ENCODE data around the gene NONO.
"Not testable (repeated sequence)": the region's sequence is repeated elsewhere in the genome, so short reads cannot be mapped to it uniquely, and the experiment has no call there.

Gene NONO

DNA sequence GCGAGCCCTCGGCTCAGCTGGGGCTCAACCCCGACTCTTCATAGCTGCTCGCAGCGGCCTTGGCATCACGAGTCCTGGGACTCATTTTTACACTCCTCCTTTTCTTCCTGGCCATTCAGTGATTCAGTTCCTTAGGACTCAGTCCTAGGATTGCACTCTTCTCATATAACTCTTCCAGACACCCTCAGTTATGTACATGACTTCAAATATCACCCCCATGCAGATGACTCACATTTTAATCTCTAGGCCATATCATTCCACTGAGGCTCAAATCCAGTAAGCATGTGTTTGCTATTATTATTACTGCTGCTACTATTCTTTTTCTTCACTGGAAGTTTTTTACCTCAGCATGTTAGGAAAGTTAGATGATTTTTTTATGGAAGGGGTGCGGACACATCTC lies 32.5 kb downstream of the NONO start:
- Histone ChIP-seq H3K27ac (ENCODE audit: low read depth, low read length) (no peak overlapping the region), H3K4me2 (ENCODE audit: low read length) (no peak overlapping the region), H4K20me1 (ENCODE audit: control insufficient read depth, insufficient read depth, low read depth, low read length) (no peaks in the 10 kb centered on the region), H3K9me3 (ENCODE audit: control insufficient read depth, insufficient read depth, low read length) (no peaks in the 10 kb centered on the region), H3K79me2 (ENCODE audit: control insufficient read depth, low read length) (no peaks in the 10 kb centered on the region), H3K4me3 (ENCODE audit: low read length) (no peak overlapping the region), H3K27me3 (ENCODE audit: control insufficient read depth, low read length) (no peaks in the 10 kb centered on the region), H3K4me1 (ENCODE audit: control insufficient read depth, low read length) (no peaks in the 10 kb centered on the region), H3K36me3 (ENCODE audit: control insufficient read depth, low read length) (no peaks in the 10 kb centered on the region), H3K9me2 (replicated peaks; ENCODE audit: control insufficient read depth, low read length) (no peaks in the 10 kb centered on the region), H3F3A (ENCODE audit: control insufficient read depth, insufficient read depth) (no peaks in the 10 kb centered on the region)
- TF ChIP-seq, protein P1, sequence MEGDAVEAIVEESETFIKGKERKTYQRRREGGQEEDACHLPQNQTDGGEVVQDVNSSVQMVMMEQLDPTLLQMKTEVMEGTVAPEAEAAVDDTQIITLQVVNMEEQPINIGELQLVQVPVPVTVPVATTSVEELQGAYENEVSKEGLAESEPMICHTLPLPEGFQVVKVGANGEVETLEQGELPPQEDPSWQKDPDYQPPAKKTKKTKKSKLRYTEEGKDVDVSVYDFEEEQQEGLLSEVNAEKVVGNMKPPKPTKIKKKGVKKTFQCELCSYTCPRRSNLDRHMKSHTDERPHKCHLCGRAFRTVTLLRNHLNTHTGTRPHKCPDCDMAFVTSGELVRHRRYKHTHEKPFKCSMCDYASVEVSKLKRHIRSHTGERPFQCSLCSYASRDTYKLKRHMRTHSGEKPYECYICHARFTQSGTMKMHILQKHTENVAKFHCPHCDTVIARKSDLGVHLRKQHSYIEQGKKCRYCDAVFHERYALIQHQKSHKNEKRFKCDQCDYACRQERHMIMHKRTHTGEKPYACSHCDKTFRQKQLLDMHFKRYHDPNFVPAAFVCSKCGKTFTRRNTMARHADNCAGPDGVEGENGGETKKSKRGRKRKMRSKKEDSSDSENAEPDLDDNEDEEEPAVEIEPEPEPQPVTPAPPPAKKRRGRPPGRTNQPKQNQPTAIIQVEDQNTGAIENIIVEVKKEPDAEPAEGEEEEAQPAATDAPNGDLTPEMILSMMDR (IDR thresholded peaks at IDR 0.05; ENCODE audit: low read depth, low read length, poor library complexity, severe bottlenecking) = no peak
- no peak for TF ChIP-seq EZH2phosphoT487 (IDR thresholded peaks at IDR 0.05; ENCODE audit: borderline replicate concordance, low read length)

DNA sequence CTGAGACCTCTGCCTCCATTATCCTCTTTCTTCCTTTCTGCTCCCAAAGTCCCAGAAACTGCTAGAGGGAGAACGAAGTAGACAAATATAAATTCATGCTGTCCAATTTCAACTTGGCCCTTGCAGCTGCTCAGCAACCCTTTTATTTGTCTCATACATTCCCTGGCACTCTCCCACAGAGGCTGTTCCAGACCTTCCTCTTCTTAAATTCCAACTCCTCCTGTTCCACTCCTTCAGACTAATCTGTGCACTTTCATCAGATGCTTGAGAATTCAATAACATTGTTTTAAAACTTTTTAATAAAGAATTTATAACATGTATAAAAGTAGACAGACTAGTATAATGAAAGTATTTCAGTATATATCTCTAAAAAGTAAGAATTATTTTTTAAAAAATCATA lies 33.5 kb downstream of the NONO start:
- H3K4me1 ChIP-seq (ENCODE audit: control insufficient read depth, low read length); H3K9me2 ChIP-seq (replicated peaks; ENCODE audit: control insufficient read depth, low read length); H3K79me2 ChIP-seq (ENCODE audit: control insufficient read depth, low read length); H3K36me3 ChIP-seq (ENCODE audit: control insufficient read depth, low read length); H3K27ac ChIP-seq (ENCODE audit: low read depth, low read length); H3K4me3 ChIP-seq (ENCODE audit: low read length); H3K27me3 ChIP-seq (ENCODE audit: control insufficient read depth, low read length); H4K20me1 ChIP-seq (ENCODE audit: control insufficient read depth, insufficient read depth, low read depth, low read length); H3F3A ChIP-seq (ENCODE audit: control insufficient read depth, insufficient read depth); H3K9me3 ChIP-seq (ENCODE audit: control insufficient read depth, insufficient read depth, low read length); H3K4me2 ChIP-seq (ENCODE audit: low read length): not testable (repeated sequence)

DNA sequence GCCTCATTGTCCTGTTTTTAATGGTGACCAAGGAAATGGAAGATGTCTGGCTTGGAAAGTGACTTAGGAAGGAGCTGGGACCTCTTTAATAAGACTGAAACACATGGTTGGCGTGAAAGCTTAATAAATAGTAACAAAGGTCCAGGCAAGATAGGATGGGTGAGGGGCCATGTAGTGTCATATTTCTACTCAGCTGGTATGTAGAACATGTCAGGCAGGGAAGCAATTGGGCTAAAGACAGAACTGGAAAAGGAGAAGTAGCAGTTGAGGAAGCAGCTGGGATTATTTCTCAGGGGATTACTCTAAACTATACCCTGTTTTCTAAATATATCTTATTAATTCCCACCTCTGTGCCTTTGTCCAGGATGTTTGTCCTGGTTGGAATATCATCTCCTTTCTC lies 36.7 kb downstream of the NONO start:
- H3K36me3 ChIP-seq (ENCODE audit: control insufficient read depth, low read length) = no peaks in the 10 kb centered on the region
- no peaks in the 10 kb centered on the region for H3K9me3 ChIP-seq (ENCODE audit: control insufficient read depth, insufficient read depth, low read length)
- H4K20me1 ChIP-seq (ENCODE audit: control insufficient read depth, insufficient read depth, low read depth, low read length) = no peaks in the 10 kb centered on the region
- no peak overlapping the region for H3K4me3 ChIP-seq (ENCODE audit: low read length)
- H3K9me2 ChIP-seq (replicated peaks; ENCODE audit: control insufficient read depth, low read length) = no peaks in the 10 kb centered on the region
- no peaks in the 10 kb centered on the region for H3K79me2 ChIP-seq (ENCODE audit: control insufficient read depth, low read length)
- TF ChIP-seq, protein P1 (IDR thresholded peaks at IDR 0.05; ENCODE audit: low read depth, low read length, poor library complexity, severe bottlenecking) = no peak
- TF ChIP-seq EZH2phosphoT487 (IDR thresholded peaks at IDR 0.05; ENCODE audit: borderline replicate concordance, low read length) = no peak
- H3F3A ChIP-seq (ENCODE audit: control insufficient read depth, insufficient read depth) = no peaks in the 10 kb centered on the region
- no peak overlapping the region for H3K4me2 ChIP-seq (ENCODE audit: low read length)
- H3K4me1 ChIP-seq (ENCODE audit: control insufficient read depth, low read length) = no peaks in the 10 kb centered on the region
- no peaks in the 10 kb centered on the region for H3K27me3 ChIP-seq (ENCODE audit: control insufficient read depth, low read length)
- H3K27ac ChIP-seq (ENCODE audit: low read depth, low read length) = no peak overlapping the region

DNA sequence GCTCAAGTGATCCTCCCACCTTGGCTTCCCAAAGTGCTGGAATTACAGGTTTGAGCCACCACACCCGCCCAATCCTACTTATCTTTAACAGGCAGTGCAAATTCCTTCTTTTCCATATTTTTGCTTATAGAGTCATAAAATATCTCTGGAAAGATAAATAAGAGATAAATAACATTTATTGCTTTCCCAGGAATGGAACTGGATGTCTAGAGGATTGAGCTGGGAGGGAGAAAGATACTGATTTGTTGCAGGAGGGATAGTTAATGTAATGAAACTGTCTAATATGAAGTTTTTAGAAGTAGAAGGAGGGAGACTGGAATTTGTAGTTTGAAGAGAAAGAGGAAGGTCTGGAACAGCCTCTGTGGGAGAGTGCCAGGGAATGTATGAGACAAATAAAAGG lies 38.3 kb downstream of the NONO start:
- Histone ChIP-seq H3K4me1 (ENCODE audit: control insufficient read depth, low read length) (no peaks in the 10 kb centered on the region), H3K9me2 (replicated peaks; ENCODE audit: control insufficient read depth, low read length) (no peaks in the 10 kb centered on the region), H3K27ac (ENCODE audit: low read depth, low read length) (no peak overlapping the region), H4K20me1 (ENCODE audit: control insufficient read depth, insufficient read depth, low read depth, low read length) (no peaks in the 10 kb centered on the region), H3K4me2 (ENCODE audit: low read length) (no peak overlapping the region), H3K36me3 (ENCODE audit: control insufficient read depth, low read length) (no peaks in the 10 kb centered on the region), H3K9me3 (ENCODE audit: control insufficient read depth, insufficient read depth, low read length) (no peaks in the 10 kb centered on the region), H3K79me2 (ENCODE audit: control insufficient read depth, low read length) (no peaks in the 10 kb centered on the region), H3F3A (ENCODE audit: control insufficient read depth, insufficient read depth) (no peaks in the 10 kb centered on the region), H3K4me3 (ENCODE audit: low read length) (no peak overlapping the region), H3K27me3 (ENCODE audit: control insufficient read depth, low read length) (no peaks in the 10 kb centered on the region)
- no peak for TF ChIP-seq EZH2phosphoT487 (IDR thresholded peaks at IDR 0.05; ENCODE audit: borderline replicate concordance, low read length)
- TF ChIP-seq, protein P1 (IDR thresholded peaks at IDR 0.05; ENCODE audit: low read depth, low read length, poor library complexity, severe bottlenecking) = no peak

DNA sequence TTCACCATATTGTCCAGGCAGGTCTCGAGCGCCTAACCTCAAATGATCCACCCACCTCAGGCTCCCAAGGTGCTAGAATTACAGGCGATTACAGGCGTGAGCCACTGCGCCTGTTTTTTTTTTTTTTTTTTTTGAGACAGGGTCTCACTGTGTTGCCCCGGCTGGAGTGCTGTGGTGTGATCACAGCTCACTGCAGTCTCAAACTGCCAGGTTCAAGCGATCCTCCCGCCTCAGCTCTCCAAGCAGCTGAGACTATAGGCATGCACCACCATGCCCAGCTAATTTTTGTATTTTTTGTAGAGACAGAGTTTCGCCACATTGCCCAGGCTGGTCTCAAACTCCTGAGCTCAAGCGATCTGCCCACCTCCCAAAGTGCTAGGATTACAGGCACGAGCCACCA lies 41.0 kb downstream of the NONO start:
- H3K27ac ChIP-seq (ENCODE audit: low read depth, low read length); H3K27me3 ChIP-seq (ENCODE audit: control insufficient read depth, low read length); H4K20me1 ChIP-seq (ENCODE audit: control insufficient read depth, insufficient read depth, low read depth, low read length); H3K4me1 ChIP-seq (ENCODE audit: control insufficient read depth, low read length); H3K4me3 ChIP-seq (ENCODE audit: low read length); H3K79me2 ChIP-seq (ENCODE audit: control insufficient read depth, low read length); H3K9me2 ChIP-seq (replicated peaks; ENCODE audit: control insufficient read depth, low read length); H3K9me3 ChIP-seq (ENCODE audit: control insufficient read depth, insufficient read depth, low read length); H3K36me3 ChIP-seq (ENCODE audit: control insufficient read depth, low read length); H3F3A ChIP-seq (ENCODE audit: control insufficient read depth, insufficient read depth); H3K4me2 ChIP-seq (ENCODE audit: low read length): not testable (repeated sequence)
